ENCODE measurements around the gene TTC3. TPM values are rescaled to one million over a fixed set of nuclear protein-coding genes. Genes with fewer than 3 reads are reported as not detected.

Gene TTC3
- total and polyA plus RNA-seq, 9 of the 15 experiments (the other 6 are each of a cell fraction or from before 2014, with no cell fraction given): 17.5 to 92.0 (median 59.5) TPM

DNA sequence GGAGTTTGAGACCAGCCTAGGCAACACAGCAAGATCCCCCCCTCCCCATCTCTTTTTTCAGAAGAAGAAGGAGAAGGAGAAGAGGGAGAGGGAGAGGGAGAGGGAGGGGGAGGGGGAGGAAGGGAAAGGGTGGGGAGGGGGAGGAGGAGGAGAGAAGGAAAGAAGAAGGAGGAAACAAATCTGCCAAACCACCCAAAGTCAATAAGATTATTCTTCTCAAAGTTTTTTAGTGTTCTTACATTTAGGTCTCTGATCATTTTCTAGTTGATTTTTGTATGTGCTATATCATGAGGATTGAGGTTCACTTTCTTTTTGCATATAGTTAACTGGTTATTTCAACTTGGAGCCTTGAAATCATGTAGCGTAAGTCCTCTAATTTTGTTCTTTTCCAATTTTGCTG, 137.7 kb downstream of the TTC3 start:
- H3K9ac ChIP-seq (ENCODE audit: insufficient read depth in 1 of 2, low read depth in 2 of 2, low read length in 2 of 2): no peak overlapping the region
- no peak for FAIRE-seq
- no TSS peak for BruUV-seq (replicated peaks)
- ChIA-PET POLR2A (no interaction called here), CTCF (ENCODE audit: low intra/inter-chr PET ratio) (no interaction called here)
- H3K9me1 ChIP-seq (ENCODE audit: control insufficient read depth, insufficient read depth, low read length): no peaks in the 10 kb centered on the region
- H3K79me2 ChIP-seq (ENCODE audit: control insufficient read depth, insufficient read depth, low read length): no peaks in the 10 kb centered on the region
- H3K4me2 ChIP-seq (ENCODE audit: insufficient read depth, low read length): no peak overlapping the region
- in situ Hi-C loops (cut with MboI) (no loop called here), intact Hi-C loops (cut with micrococcal nuclease) (no loop called here)
- no peaks in the 10 kb centered on the region for H3K9me3 ChIP-seq (replicated peaks; ENCODE audit: control insufficient read depth, insufficient read depth, low read depth, low read length)
- ATAC-seq: no peak
- H3K4me3 ChIP-seq: no peak overlapping the region
- H3K27ac ChIP-seq (ENCODE audit: extremely low read depth, low read depth, low read length): no peak overlapping the region
- peaks cover 12 to 20% of the 10 kb centered on the region in 2 experiments; a peak in 4 of 5 replicates for H3K4me1 ChIP-seq (replicated peaks in 1 of 2; ENCODE audit: control insufficient read depth in 2 of 2, insufficient read depth in 2 of 2, low read length in 2 of 2)
- H3K27me3 ChIP-seq (ENCODE audit: control insufficient read depth in 2 of 2, insufficient read depth in 2 of 2, low read length in 2 of 2): no peaks in the 10 kb centered on the region
- H2AFZ ChIP-seq (ENCODE audit: low read depth, low read length): no peak overlapping the region
- DNase-seq (ENCODE audit: extremely low read depth in 1 of 4, low spot score in 3 of 4): no peak
- TF ChIP-seq PCBP2 (IDR thresholded peaks at IDR 0.05; ENCODE audit: low read depth, low read length, poor library complexity, severe bottlenecking): peak; percentile 67
- peak in 1 of 2 experiments; percentile 33; a peak in 1 of 4 replicates for TF ChIP-seq KDM1A (IDR thresholded peaks at IDR 0.05)
- TF ChIP-seq, protein P1, sequence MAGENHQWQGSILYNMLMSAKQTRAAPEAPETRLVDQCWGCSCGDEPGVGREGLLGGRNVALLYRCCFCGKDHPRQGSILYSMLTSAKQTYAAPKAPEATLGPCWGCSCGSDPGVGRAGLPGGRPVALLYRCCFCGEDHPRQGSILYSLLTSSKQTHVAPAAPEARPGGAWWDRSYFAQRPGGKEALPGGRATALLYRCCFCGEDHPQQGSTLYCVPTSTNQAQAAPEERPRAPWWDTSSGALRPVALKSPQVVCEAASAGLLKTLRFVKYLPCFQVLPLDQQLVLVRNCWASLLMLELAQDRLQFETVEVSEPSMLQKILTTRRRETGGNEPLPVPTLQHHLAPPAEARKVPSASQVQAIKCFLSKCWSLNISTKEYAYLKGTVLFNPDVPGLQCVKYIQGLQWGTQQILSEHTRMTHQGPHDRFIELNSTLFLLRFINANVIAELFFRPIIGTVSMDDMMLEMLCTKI (IDR thresholded peaks at IDR 0.05; ENCODE audit: partially characterized antibody): no peak
- TF ChIP-seq, protein P2, sequence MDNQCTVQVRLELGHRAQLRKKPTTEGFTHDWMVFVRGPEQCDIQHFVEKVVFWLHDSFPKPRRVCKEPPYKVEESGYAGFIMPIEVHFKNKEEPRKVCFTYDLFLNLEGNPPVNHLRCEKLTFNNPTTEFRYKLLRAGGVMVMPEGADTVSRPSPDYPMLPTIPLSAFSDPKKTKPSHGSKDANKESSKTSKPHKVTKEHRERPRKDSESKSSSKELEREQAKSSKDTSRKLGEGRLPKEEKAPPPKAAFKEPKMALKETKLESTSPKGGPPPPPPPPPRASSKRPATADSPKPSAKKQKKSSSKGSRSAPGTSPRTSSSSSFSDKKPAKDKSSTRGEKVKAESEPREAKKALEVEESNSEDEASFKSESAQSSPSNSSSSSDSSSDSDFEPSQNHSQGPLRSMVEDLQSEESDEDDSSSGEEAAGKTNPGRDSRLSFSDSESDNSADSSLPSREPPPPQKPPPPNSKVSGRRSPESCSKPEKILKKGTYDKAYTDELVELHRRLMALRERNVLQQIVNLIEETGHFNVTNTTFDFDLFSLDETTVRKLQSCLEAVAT (IDR thresholded peaks at IDR 0.05): no peak
- no peak for TF ChIP-seq RBM39 (optimal IDR thresholded peaks at IDR 0.05; ENCODE audit: low read depth, low read length)
- peak; percentile 44 for TF ChIP-seq PCBP1 (IDR thresholded peaks at IDR 0.05; ENCODE audit: low read depth, low read length, poor library complexity, severe bottlenecking)
- TF ChIP-seq, protein P3, sequence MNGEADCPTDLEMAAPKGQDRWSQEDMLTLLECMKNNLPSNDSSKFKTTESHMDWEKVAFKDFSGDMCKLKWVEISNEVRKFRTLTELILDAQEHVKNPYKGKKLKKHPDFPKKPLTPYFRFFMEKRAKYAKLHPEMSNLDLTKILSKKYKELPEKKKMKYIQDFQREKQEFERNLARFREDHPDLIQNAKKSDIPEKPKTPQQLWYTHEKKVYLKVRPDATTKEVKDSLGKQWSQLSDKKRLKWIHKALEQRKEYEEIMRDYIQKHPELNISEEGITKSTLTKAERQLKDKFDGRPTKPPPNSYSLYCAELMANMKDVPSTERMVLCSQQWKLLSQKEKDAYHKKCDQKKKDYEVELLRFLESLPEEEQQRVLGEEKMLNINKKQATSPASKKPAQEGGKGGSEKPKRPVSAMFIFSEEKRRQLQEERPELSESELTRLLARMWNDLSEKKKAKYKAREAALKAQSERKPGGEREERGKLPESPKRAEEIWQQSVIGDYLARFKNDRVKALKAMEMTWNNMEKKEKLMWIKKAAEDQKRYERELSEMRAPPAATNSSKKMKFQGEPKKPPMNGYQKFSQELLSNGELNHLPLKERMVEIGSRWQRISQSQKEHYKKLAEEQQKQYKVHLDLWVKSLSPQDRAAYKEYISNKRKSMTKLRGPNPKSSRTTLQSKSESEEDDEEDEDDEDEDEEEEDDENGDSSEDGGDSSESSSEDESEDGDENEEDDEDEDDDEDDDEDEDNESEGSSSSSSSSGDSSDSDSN (IDR thresholded peaks at IDR 0.05; ENCODE audit: borderline replicate concordance in 1 of 2, low read depth in 2 of 2, low read length in 2 of 2): no peak
- TF ChIP-seq ZNF3 (CRISPR knock-in tag; IDR thresholded peaks at IDR 0.05): no peak
- TF ChIP-seq, protein P4, sequence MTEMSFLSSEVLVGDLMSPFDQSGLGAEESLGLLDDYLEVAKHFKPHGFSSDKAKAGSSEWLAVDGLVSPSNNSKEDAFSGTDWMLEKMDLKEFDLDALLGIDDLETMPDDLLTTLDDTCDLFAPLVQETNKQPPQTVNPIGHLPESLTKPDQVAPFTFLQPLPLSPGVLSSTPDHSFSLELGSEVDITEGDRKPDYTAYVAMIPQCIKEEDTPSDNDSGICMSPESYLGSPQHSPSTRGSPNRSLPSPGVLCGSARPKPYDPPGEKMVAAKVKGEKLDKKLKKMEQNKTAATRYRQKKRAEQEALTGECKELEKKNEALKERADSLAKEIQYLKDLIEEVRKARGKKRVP (CRISPR knock-in tag; IDR thresholded peaks at IDR 0.05): no peak
- TF ChIP-seq, protein P5, sequence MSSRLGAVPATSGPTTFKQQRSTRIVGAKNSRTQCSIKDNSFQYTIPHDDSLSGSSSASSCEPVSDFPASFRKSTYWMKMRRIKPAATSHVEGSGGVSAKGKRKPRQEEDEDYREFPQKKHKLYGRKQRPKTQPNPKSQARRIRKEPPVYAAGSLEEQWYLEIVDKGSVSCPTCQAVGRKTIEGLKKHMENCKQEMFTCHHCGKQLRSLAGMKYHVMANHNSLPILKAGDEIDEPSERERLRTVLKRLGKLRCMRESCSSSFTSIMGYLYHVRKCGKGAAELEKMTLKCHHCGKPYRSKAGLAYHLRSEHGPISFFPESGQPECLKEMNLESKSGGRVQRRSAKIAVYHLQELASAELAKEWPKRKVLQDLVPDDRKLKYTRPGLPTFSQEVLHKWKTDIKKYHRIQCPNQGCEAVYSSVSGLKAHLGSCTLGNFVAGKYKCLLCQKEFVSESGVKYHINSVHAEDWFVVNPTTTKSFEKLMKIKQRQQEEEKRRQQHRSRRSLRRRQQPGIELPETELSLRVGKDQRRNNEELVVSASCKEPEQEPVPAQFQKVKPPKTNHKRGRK (tag; IDR thresholded peaks at IDR 0.05): peak; percentile 49; the same call in 1 of the 2 replicates
- no peak for TF ChIP-seq ZBED1 (IDR thresholded peaks at IDR 0.05)
- TF ChIP-seq HNRNPK (IDR thresholded peaks at IDR 0.05; ENCODE audit: low read depth, low read length, poor library complexity, severe bottlenecking): peak; percentile 79
- no peak for TF ChIP-seq CSDE1 (IDR thresholded peaks at IDR 0.05)
- no peaks in the 10 kb centered on the region for H3K36me3 ChIP-seq (ENCODE audit: control insufficient read depth, insufficient read depth, low read length)
- WGBS (ENCODE audit: insufficient coverage, low coverage, missing lambda C conversion rate): 96% methylated on average over 1 of the region's 1 CpG
- H4K20me1 ChIP-seq (replicated peaks; ENCODE audit: control insufficient read depth, insufficient read depth, low read length): no peaks in the 10 kb centered on the region
